A673 (cell line): ENCODE results near the gene HDX. TPM values are rescaled to one million over a fixed set of nuclear protein-coding genes. Genes with fewer than 3 reads are reported as not detected.

Experiments used
- BruUV-seq: library from RNA; stranded (reverse); fragments of 400-500 nt; replicated peaks from 2 replicates; lab custom pipeline; 2021; lab: Mats Ljungman, UMichigan
- CTCF ChIA-PET: fragments of 300-600 bp; sonication (Branson Sonifier 250); formaldehyde crosslinking; loops from one replicate; lab custom pipeline; 2022; ENCODE audit warnings: antibody characterized with exemption; lab: Charles Lee
- POLR2A ChIA-PET: fragments of 300-600 bp; sonication (Branson Sonifier 250); formaldehyde crosslinking; loops from one replicate; lab custom pipeline; 2022; ENCODE audit warnings: antibody characterized with exemption; ENCODE audit not compliant: low non-redundant PET; lab: Charles Lee
- DNase-seq: peaks from one replicate; pipeline ENCODE4 v3.0.0-alpha.2; 2015; ENCODE audit warnings: low spot score
- H3K27ac ChIP-seq: fragments of 200-600 bp; sonication (generic); 2 replicates; pipeline ENCODE4 v1.5.1; 2016; ENCODE audit warnings: mixed run types, low read depth, mild to moderate bottlenecking, mixed read lengths, antibody characterized with exemption, low read length; ENCODE audit not compliant: poor library complexity, severe bottlenecking
- H3K27me3 ChIP-seq: fragments of 200-600 bp; sonication (generic); replicated peaks from 2 replicates; pipeline ENCODE4 v1.6.1; 2017; ENCODE audit warnings: mixed run types, low read depth, mild to moderate bottlenecking, mixed read lengths, antibody characterized with exemption, low read length; ENCODE audit not compliant: insufficient read depth, poor library complexity
- H3K36me3 ChIP-seq: fragments of 200-600 bp; sonication (generic); 2 replicates; pipeline ENCODE4 v1.6.1; 2016; ENCODE audit warnings: mixed run types, mild to moderate bottlenecking, mixed read lengths, antibody characterized with exemption, low read length; ENCODE audit not compliant: insufficient read depth, poor library complexity, severe bottlenecking
- H3K4me1 ChIP-seq: fragments of 200-600 bp; sonication (generic); 2 replicates; pipeline ENCODE4 v1.6.1; 2017; ENCODE audit warnings: mixed run types, mild to moderate bottlenecking, mixed read lengths, antibody characterized with exemption, low read length; ENCODE audit not compliant: insufficient read depth, poor library complexity, severe bottlenecking
- H3K4me3 ChIP-seq: fragments of 200-600 bp; sonication (generic); 2 replicates; pipeline ENCODE4 v1.5.1; 2016; ENCODE audit warnings: low read depth, mixed run types, mild to moderate bottlenecking, mixed read lengths, low read length; ENCODE audit not compliant: poor library complexity, severe bottlenecking
- H3K9me3 ChIP-seq: fragments of 200-600 bp; sonication (generic); 2 replicates; pipeline ENCODE4 v1.6.1; 2016; ENCODE audit warnings: mixed run types, low read depth, mild to moderate bottlenecking, mixed read lengths, antibody characterized with exemption, low read length; ENCODE audit not compliant: poor library complexity, severe bottlenecking
- CTCF ChIP-seq: fragments of 300-800, 200-600 bp; sonication (generic); conservative IDR thresholded peaks from 2 replicates; pipeline ENCODE4 v1.5.1; 2017; ENCODE audit warnings: low read depth, mild to moderate bottlenecking, antibody characterized with exemption, low read length, moderate library complexity, mixed read lengths
- EZH2 ChIP-seq: fragments of 200-600 bp; sonication (generic); IDR thresholded peaks from 2 replicates; pipeline ENCODE4 v1.6.1; 2017; ENCODE audit warnings: borderline replicate concordance, low read depth, mild to moderate bottlenecking, mixed read lengths, antibody characterized with exemption, low read length; ENCODE audit not compliant: poor library complexity, severe bottlenecking
- intact Hi-C: fragments of 100-400 bp; cut with micrococcal nuclease; formaldehyde crosslinking; loops from one replicate; pipeline ENCODE4 v1.10.0; 2022; ENCODE audit not compliant: unreplicated experiment
- total RNA-seq: library from RNA; stranded (reverse); gene quantifications from 2 replicates; pipeline ENCODE4 v1.2.3, GENCODE V29; 2021

HDX gene
- total RNA-seq, 1 experiment from 2014 or later: not detected

GRCh38 chrX:84487365-84488353 lies 14.6 kb downstream of the HDX start:
- Histone ChIP-seq H3K27me3 (no peaks in the 10 kb centered on the region), H3K36me3 (no peaks in the 10 kb centered on the region), H3K4me3 (no peak overlapping the region), H3K27ac (no peak overlapping the region), H3K9me3 (peaks cover 4% of the 10 kb centered on the region), H3K4me1 (no peaks in the 10 kb centered on the region)
- DNase-seq: no peak
- intact Hi-C loops: no loop called here
- POLR2A ChIA-PET: no interaction called here
- TF ChIP-seq CTCF: no peak
- no peak for TF ChIP-seq EZH2
- BruUV-seq: no TSS peak
- CTCF ChIA-PET: no interaction called here

- Histone ChIP-seq H3K9me3 (peaks cover 18% of the 10 kb centered on the region), H3K4me1 (no peaks in the 10 kb centered on the region), H3K36me3 (no peaks in the 10 kb centered on the region), H3K27ac (no peak overlapping the region), H3K27me3 (no peaks in the 10 kb centered on the region), H3K4me3 (no peak overlapping the region)
- BruUV-seq: no TSS peak
- CTCF ChIA-PET: no interaction called here
- no peak for DNase-seq
- POLR2A ChIA-PET: no interaction called here
- intact Hi-C loops: no loop called here
- TF ChIP-seq EZH2 (no peak), CTCF (no peak)
These were observed 23.2 kb downstream of the HDX start for GRCh38 chrX:84479086-84479485.

GRCh38 chrX:84477114-84477513 lies 25.1 kb downstream of the HDX start:
- TF ChIP-seq EZH2: no peak
- no peak for TF ChIP-seq CTCF
- CTCF ChIA-PET: no interaction called here
- Histone ChIP-seq H3K27me3 (no peaks in the 10 kb centered on the region), H3K9me3 (peaks cover 14% of the 10 kb centered on the region), H3K36me3 (no peaks in the 10 kb centered on the region), H3K4me1 (no peaks in the 10 kb centered on the region), H3K27ac (no peak overlapping the region), H3K4me3 (no peak overlapping the region)
- no peak for DNase-seq
- POLR2A ChIA-PET: no interaction called here
- intact Hi-C loops: no loop called here
- BruUV-seq: no TSS peak
